Panc1 (cell line): ENCODE measurements around the gene PXT1. TPM values are rescaled to one million over a fixed set of nuclear protein-coding genes. Genes with fewer than 3 reads are reported as not detected.
A peak's percentile ranks its signal among the peaks of the same experiment; 100 is the strongest.

Experiments
- ATAC-seq: fragments of 200-7000 bp; cut with Tn5 transposase; 2 replicates; pipeline ENCODE4 v1.9.1; 2020; ENCODE audit warnings: mild to moderate bottlenecking, moderate library complexity
- BruUV-seq: library from RNA; stranded (reverse); fragments of 400-500 nt; replicated peaks from 2 replicates; lab custom pipeline; 2021; lab: Mats Ljungman, UMichigan
- CTCF ChIA-PET: fragments of 300-600 bp; sonication (Branson Sonifier 250); formaldehyde crosslinking; loops from one replicate; lab custom pipeline; 2022; ENCODE audit warnings: antibody characterized with exemption; lab: Charles Lee
- POLR2A ChIA-PET: fragments of 300-600 bp; sonication (Branson Sonifier 250); formaldehyde crosslinking; loops from one replicate; lab custom pipeline; 2022; ENCODE audit warnings: antibody characterized with exemption; lab: Charles Lee
- DNase-seq: peaks from one replicate; pipeline ENCODE4 v3.0.0-alpha.2; 2010; ENCODE audit warnings: low read depth, low spot score
- H3K27ac ChIP-seq: 2 replicates; pipeline ENCODE4 v1.5.1; 2011; ENCODE audit warnings: mild to moderate bottlenecking, low read length, inconsistent platforms
- H3K27me3 ChIP-seq: fragments of 200-500 bp; sonication (Bioruptor generic); 2 replicates; pipeline ENCODE4 v1.6.0; 2014; ENCODE audit warnings: low read length, inconsistent platforms; ENCODE audit not compliant: control insufficient read depth, insufficient read depth
- H3K36me3 ChIP-seq: fragments of 200-500 bp; sonication (Bioruptor generic); 2 replicates; pipeline ENCODE4 v1.5.1; 2014; ENCODE audit warnings: inconsistent platforms, mild to moderate bottlenecking, low read length, moderate library complexity; ENCODE audit not compliant: control insufficient read depth, insufficient read depth
- H3K4me1 ChIP-seq: 2 replicates; pipeline ENCODE4 v1.5.1; 2011; ENCODE audit warnings: inconsistent platforms, mild to moderate bottlenecking, low read length, moderate library complexity; ENCODE audit not compliant: control insufficient read depth, insufficient read depth
- H3K4me3 ChIP-seq, 2 experiments: 2 replicates each; pipeline ENCODE4 v1.5.1; 2011 to 2012; ENCODE audit warnings: low read depth in 2 of 2, low read length in 2 of 2, mild to moderate bottlenecking in 2 of 2, inconsistent platforms in 1 of 2, moderate library complexity in 1 of 2
- H3K9me3 ChIP-seq: fragments of 200-500 bp; sonication (Bioruptor generic); 2 replicates; pipeline ENCODE4 v1.5.1; 2014; ENCODE audit warnings: low read depth, mild to moderate bottlenecking, inconsistent platforms, low read length, moderate library complexity; ENCODE audit not compliant: control insufficient read depth, insufficient read depth
- POLR2AphosphoS5 ChIP-seq: IDR thresholded peaks from 2 replicates; pipeline ENCODE4 v1.6.1; 2012; ENCODE audit warnings: mild to moderate bottlenecking, low read depth, low read length, moderate library complexity
- SIN3A ChIP-seq: IDR thresholded peaks from 2 replicates; pipeline ENCODE4 v1.6.1; 2012; ENCODE audit warnings: low read depth, mild to moderate bottlenecking, low read length, moderate library complexity, borderline replicate concordance; ENCODE audit not compliant: insufficient read depth
- TCF7L2 ChIP-seq: IDR thresholded peaks from 2 replicates; pipeline ENCODE4 v1.6.1; 2011; ENCODE audit warnings: mild to moderate bottlenecking, low read depth, low read length, inconsistent platforms
- in situ Hi-C: cut with HindIII; loops from 2 replicates; pipeline ENCODE4 v1.10.0; 2016; ENCODE audit warnings: low sequenced_read_pairs, low pct_unique_long_range_greater_than_20kb
- intact Hi-C: fragments of 100-400 bp; cut with micrococcal nuclease; formaldehyde crosslinking; loops from one replicate; pipeline ENCODE4 v1.10.0; 2022; ENCODE audit not compliant: unreplicated experiment
- total RNA-seq: library from RNA; stranded (reverse); gene quantifications from one replicate; pipeline ENCODE4 v1.2.1, GENCODE V29; 2021; ENCODE audit not compliant: unreplicated experiment
- TF ChIP-seq, protein P1 (sequence below): fragments of 450-650 bp; IDR thresholded peaks from 2 replicates; pipeline ENCODE4 v1.5.1; 2017; ENCODE audit warnings: mild to moderate bottlenecking
- TF ChIP-seq, protein P2 (sequence below), 2 experiments: IDR thresholded peaks; 2 replicates each; pipeline ENCODE4 v1.6.1; 2011 to 2012; ENCODE audit warnings: low read depth in 2 of 2, control low read depth in 1 of 2, low read length in 1 of 2, mild to moderate bottlenecking in 1 of 2, moderate library complexity in 1 of 2; ENCODE audit not compliant: insufficient read depth in 1 of 2

The PXT1 gene
- total RNA-seq, 1 experiment from 2014 or later: not detected

DNA sequence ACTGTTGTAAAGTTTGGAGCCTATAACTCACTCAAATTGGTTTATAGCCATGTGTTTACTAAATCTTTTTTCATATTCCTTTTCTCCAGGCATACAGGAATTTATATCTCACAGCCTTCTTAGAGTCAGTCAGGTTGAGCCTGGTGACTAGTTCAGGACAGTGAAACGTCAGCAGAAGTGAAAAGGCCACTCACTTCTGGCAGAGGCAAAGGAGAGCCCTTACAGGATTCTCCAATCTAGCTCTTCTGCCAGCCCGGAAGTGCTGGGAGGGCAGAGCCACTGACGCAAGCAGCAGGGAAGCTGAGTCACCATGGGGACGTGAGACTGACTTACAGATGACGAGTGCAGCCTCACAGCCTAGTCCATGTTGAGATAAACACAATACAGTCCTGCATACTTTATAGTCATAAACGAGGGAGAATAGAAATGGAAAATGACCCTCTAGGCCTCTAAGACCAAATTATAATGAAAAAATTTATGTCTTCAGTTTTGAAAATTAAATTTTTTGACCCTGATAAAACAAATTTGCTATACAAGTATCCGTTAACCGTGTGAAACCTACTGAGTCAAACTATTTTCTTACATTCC is 1.3 kb downstream of the PXT1 start:
- DNase-seq (peak; percentile 97), ATAC-seq (peak; percentile 92)
- no peaks in the 10 kb centered on the region for H3K27me3 ChIP-seq
- TF ChIP-seq SIN3A (no peak), POLR2AphosphoS5 (peak; percentile 56)
- peak overlapping the region; percentile 0 to 14; a peak in 1 of 4 replicates for H3K4me3 ChIP-seq
- in situ Hi-C loops: no loop called here
- CTCF ChIA-PET: no interaction called here
- no TSS peak for BruUV-seq
- H3K9me3 ChIP-seq: no peaks in the 10 kb centered on the region
- peak overlapping the region; percentile 95 for H3K27ac ChIP-seq
- POLR2A ChIA-PET: interaction anchor here (0.6 to 0.8 kb wide), 2 partner anchors 46 to 60 kb away, joined by 3 to 6 read pairs; no protein-coding TSS in a partner anchor
- peaks cover 26% of the 10 kb centered on the region for H3K4me1 ChIP-seq
- intact Hi-C loops: no loop called here
- no peaks in the 10 kb centered on the region; the same call in 1 of the 2 replicates for H3K36me3 ChIP-seq

DNA sequence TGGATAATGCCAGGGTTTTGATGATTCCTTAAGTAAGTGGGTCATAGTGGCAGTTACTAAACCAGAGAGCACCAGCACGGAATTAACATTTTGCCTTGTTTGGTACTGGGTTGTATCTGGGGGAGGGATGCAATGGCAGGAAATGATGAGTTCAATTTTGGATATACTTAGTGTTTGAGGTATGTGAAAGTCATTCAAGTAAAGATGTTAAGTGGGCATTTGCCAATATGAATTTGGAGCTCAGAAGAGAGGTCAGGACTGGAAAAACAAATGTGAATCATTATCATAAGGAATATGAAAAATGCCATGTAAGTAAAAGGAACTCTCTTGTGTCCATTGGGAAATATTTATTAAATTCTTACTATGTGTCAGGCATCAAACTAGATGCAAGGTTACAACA is 6.2 kb downstream of the PXT1 start:
- ATAC-seq: no peak
- peaks cover 9% of the 10 kb centered on the region for H3K4me1 ChIP-seq
- intact Hi-C loops (no loop called here), in situ Hi-C loops (no loop called here)
- CTCF ChIA-PET: no interaction called here
- no peak for TF ChIP-seq SIN3A
- TF ChIP-seq POLR2AphosphoS5: no peak
- TF ChIP-seq, protein P1, sequence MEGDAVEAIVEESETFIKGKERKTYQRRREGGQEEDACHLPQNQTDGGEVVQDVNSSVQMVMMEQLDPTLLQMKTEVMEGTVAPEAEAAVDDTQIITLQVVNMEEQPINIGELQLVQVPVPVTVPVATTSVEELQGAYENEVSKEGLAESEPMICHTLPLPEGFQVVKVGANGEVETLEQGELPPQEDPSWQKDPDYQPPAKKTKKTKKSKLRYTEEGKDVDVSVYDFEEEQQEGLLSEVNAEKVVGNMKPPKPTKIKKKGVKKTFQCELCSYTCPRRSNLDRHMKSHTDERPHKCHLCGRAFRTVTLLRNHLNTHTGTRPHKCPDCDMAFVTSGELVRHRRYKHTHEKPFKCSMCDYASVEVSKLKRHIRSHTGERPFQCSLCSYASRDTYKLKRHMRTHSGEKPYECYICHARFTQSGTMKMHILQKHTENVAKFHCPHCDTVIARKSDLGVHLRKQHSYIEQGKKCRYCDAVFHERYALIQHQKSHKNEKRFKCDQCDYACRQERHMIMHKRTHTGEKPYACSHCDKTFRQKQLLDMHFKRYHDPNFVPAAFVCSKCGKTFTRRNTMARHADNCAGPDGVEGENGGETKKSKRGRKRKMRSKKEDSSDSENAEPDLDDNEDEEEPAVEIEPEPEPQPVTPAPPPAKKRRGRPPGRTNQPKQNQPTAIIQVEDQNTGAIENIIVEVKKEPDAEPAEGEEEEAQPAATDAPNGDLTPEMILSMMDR: no peak
- TF ChIP-seq, protein P2, sequence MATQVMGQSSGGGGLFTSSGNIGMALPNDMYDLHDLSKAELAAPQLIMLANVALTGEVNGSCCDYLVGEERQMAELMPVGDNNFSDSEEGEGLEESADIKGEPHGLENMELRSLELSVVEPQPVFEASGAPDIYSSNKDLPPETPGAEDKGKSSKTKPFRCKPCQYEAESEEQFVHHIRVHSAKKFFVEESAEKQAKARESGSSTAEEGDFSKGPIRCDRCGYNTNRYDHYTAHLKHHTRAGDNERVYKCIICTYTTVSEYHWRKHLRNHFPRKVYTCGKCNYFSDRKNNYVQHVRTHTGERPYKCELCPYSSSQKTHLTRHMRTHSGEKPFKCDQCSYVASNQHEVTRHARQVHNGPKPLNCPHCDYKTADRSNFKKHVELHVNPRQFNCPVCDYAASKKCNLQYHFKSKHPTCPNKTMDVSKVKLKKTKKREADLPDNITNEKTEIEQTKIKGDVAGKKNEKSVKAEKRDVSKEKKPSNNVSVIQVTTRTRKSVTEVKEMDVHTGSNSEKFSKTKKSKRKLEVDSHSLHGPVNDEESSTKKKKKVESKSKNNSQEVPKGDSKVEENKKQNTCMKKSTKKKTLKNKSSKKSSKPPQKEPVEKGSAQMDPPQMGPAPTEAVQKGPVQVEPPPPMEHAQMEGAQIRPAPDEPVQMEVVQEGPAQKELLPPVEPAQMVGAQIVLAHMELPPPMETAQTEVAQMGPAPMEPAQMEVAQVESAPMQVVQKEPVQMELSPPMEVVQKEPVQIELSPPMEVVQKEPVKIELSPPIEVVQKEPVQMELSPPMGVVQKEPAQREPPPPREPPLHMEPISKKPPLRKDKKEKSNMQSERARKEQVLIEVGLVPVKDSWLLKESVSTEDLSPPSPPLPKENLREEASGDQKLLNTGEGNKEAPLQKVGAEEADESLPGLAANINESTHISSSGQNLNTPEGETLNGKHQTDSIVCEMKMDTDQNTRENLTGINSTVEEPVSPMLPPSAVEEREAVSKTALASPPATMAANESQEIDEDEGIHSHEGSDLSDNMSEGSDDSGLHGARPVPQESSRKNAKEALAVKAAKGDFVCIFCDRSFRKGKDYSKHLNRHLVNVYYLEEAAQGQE (IDR thresholded peaks at IDR 0.05; ENCODE audit: insufficient read depth in 1 of 2, low read depth in 2 of 2, low read length in 1 of 2): no peak
- TF ChIP-seq TCF7L2: no peak
- POLR2A ChIA-PET: no interaction called here
- no peaks in the 10 kb centered on the region for H3K9me3 ChIP-seq
- no peak overlapping the region for H3K27ac ChIP-seq
- no peak for DNase-seq
- no TSS peak for BruUV-seq
- H3K27me3 ChIP-seq: no peaks in the 10 kb centered on the region
- no peak overlapping the region for H3K4me3 ChIP-seq
- no peaks in the 10 kb centered on the region for H3K36me3 ChIP-seq

DNA sequence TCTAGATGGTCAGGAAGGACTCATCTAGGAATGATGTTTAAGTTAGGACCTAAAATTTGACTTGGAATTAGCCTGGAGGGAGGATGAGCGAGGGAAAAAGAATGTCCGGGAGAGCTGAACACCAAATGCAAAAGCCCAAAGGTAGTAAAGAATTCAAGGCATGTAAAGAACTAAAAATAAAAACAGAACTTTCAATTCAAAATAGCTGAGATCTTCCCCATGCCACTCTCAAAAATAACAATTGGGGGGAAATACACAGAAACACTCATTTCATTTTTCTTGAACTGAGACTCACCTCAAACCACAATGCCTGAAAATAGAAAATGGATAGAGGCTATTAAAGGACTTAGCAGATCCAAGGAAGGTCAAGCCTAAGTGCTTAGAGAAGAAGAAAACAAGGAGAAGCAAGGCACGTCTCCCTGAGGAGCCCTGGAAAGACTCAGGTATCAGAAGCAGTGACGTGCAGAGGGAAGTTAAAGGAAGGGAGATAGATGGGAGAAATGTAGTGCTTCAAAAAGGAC is 10.4 kb downstream of the PXT1 start:
- Histone ChIP-seq H3K27ac (no peak overlapping the region), H3K36me3 (no peaks in the 10 kb centered on the region), H3K4me1 (no peaks in the 10 kb centered on the region), H3K27me3 (no peaks in the 10 kb centered on the region), H3K9me3 (no peaks in the 10 kb centered on the region), H3K4me3 (no peak overlapping the region)
- intact Hi-C loops (no loop called here), in situ Hi-C loops (no loop called here)
- ATAC-seq (no peak), DNase-seq (no peak)
- no peak for TF ChIP-seq POLR2AphosphoS5
- TF ChIP-seq SIN3A: no peak
- TF ChIP-seq, protein P1: no peak
- TF ChIP-seq, protein P2 (IDR thresholded peaks at IDR 0.05; ENCODE audit: insufficient read depth in 1 of 2, low read depth in 2 of 2, low read length in 1 of 2): no peak
- TF ChIP-seq TCF7L2: no peak
- POLR2A ChIA-PET: no interaction called here
- CTCF ChIA-PET: no interaction called here
- BruUV-seq: no TSS peak
